Measurements from ENCODE around the gene HOXA7. TPM values are rescaled to one million over a fixed set of nuclear protein-coding genes. Genes with fewer than 3 reads are reported as not detected.

The HOXA7 gene
- total RNA-seq, 1 donor from 2014 or later, result not detected

GRCh38 chr7:27126596-27127327 lies 29.7 kb downstream of the HOXA7 start:
- H3K4me1 Mint-ChIP-seq (ENCODE audit: low read depth, unreplicated experiment), result no peaks in the 10 kb centered on the region
- H3K27me3 Mint-ChIP-seq (ENCODE audit: unreplicated experiment), result peaks cover 43% of the 10 kb centered on the region
- H3K36me3 Mint-ChIP-seq (ENCODE audit: unreplicated experiment), result no peaks in the 10 kb centered on the region
- H3K27ac Mint-ChIP-seq (ENCODE audit: unreplicated experiment), result no peak overlapping the region
- H3K9me3 Mint-ChIP-seq (ENCODE audit: unreplicated experiment), result peaks cover 11% of the 10 kb centered on the region
- TF ChIP-seq CTCF (IDR thresholded peaks at IDR 0.05; ENCODE audit: partially characterized antibody, unreplicated experiment), result no peak
- no peak overlapping the region for H3K4me3 Mint-ChIP-seq (ENCODE audit: unreplicated experiment)
- DNase-seq, result no peak

- Mint-ChIP-seq H3K4me1 (ENCODE audit: low read depth, unreplicated experiment) (no peaks in the 10 kb centered on the region), H3K27me3 (ENCODE audit: unreplicated experiment) (peaks cover 37% of the 10 kb centered on the region), H3K36me3 (ENCODE audit: unreplicated experiment) (no peaks in the 10 kb centered on the region), H3K27ac (ENCODE audit: unreplicated experiment) (no peak overlapping the region), H3K4me3 (ENCODE audit: unreplicated experiment) (no peak overlapping the region), H3K9me3 (ENCODE audit: unreplicated experiment) (peaks cover 10% of the 10 kb centered on the region)
- no peak for DNase-seq
- no peak for TF ChIP-seq CTCF (IDR thresholded peaks at IDR 0.05; ENCODE audit: partially characterized antibody, unreplicated experiment)
Observed at GRCh38 chr7:27125986-27126394, 30.5 kb downstream of the HOXA7 start.

- peaks cover 39% of the 10 kb centered on the region for H3K27me3 Mint-ChIP-seq (ENCODE audit: unreplicated experiment)
- no peak overlapping the region for H3K27ac Mint-ChIP-seq (ENCODE audit: unreplicated experiment)
- peaks cover 10% of the 10 kb centered on the region for H3K9me3 Mint-ChIP-seq (ENCODE audit: unreplicated experiment)
- H3K4me1 Mint-ChIP-seq (ENCODE audit: low read depth, unreplicated experiment), result no peaks in the 10 kb centered on the region
- H3K36me3 Mint-ChIP-seq (ENCODE audit: unreplicated experiment), result no peaks in the 10 kb centered on the region
- H3K4me3 Mint-ChIP-seq (ENCODE audit: unreplicated experiment), result no peak overlapping the region
- TF ChIP-seq CTCF (IDR thresholded peaks at IDR 0.05; ENCODE audit: partially characterized antibody, unreplicated experiment), result no peak
- DNase-seq, result no peak
Observed at GRCh38 chr7:27124902-27125689, 31.4 kb downstream of the HOXA7 start.

- no peaks in the 10 kb centered on the region for H3K4me1 Mint-ChIP-seq (ENCODE audit: low read depth, unreplicated experiment)
- peaks cover 37% of the 10 kb centered on the region for H3K27me3 Mint-ChIP-seq (ENCODE audit: unreplicated experiment)
- H3K9me3 Mint-ChIP-seq (ENCODE audit: unreplicated experiment), result peaks cover 10% of the 10 kb centered on the region
- TF ChIP-seq CTCF (IDR thresholded peaks at IDR 0.05; ENCODE audit: partially characterized antibody, unreplicated experiment), result no peak
- H3K27ac Mint-ChIP-seq (ENCODE audit: unreplicated experiment), result no peak overlapping the region
- DNase-seq, result no peak
- no peaks in the 10 kb centered on the region for H3K36me3 Mint-ChIP-seq (ENCODE audit: unreplicated experiment)
- H3K4me3 Mint-ChIP-seq (ENCODE audit: unreplicated experiment), result no peak overlapping the region
Observed at GRCh38 chr7:27124096-27124901, 32.2 kb downstream of the HOXA7 start.

Measured in glutamatergic neuron (in vitro differentiated cells).